Measurements from ENCODE around the gene COL18A1. TPM values are rescaled to one million over a fixed set of nuclear protein-coding genes. Genes with fewer than 3 reads are reported as not detected.

Gene COL18A1
- total RNA-seq, 1 experiment from 2014 or later: 3.4 TPM

GRCh38 chr21:45551316-45551715 is 146.4 kb downstream of the COL18A1 start:
- Mint-ChIP-seq H3K27me3 (ENCODE audit: insufficient read depth, unreplicated experiment) (no peaks in the 10 kb centered on the region), H3K27ac (ENCODE audit: low read depth, unreplicated experiment) (peak overlapping the region; percentile 92)

GRCh38 chr21:45551783-45552695 is 147.1 kb downstream of the COL18A1 start:
- Mint-ChIP-seq H3K36me3 (ENCODE audit: insufficient read depth, unreplicated experiment) (peaks cover 6% of the 10 kb centered on the region), H3K27ac (ENCODE audit: low read depth, unreplicated experiment) (peak overlapping the region; percentile 92), H3K4me1 (ENCODE audit: insufficient read depth, unreplicated experiment) (peaks cover 19% of the 10 kb centered on the region), H3K4me3 (ENCODE audit: unreplicated experiment) (no peak overlapping the region), H3K9me3 (ENCODE audit: unreplicated experiment) (no peaks in the 10 kb centered on the region), H3K27me3 (ENCODE audit: insufficient read depth, unreplicated experiment) (no peaks in the 10 kb centered on the region)
- ChIA-PET POLR2A (interaction anchor here (1.1 to 1.6 kb wide), 2 partner anchors 13 to 81 kb away, joined by 3 to 5 read pairs; no protein-coding TSS in a partner anchor), CTCF (interaction anchor here (0.6 to 1.2 kb wide), 4 partner anchors 72 to 410 kb away, joined by 3 to 5 read pairs (median 4); no protein-coding TSS in a partner anchor)
- no peak for DNase-seq (ENCODE audit: unreplicated experiment)
- intact Hi-C loops (cut with micrococcal nuclease): loop anchor here (5.0 kb wide), 1 partner anchor 330 kb away; no protein-coding TSS in a partner anchor
- no TSS peak for BruUV-seq (replicated peaks)
- TF ChIP-seq CTCF (IDR thresholded peaks at IDR 0.05; ENCODE audit: unreplicated experiment): no peak

More at GRCh38 chr21:45551316-45551715, 146.4 kb downstream of the COL18A1 start:
- no peak for TF ChIP-seq CTCF (IDR thresholded peaks at IDR 0.05; ENCODE audit: unreplicated experiment)
- no TSS peak for BruUV-seq (replicated peaks)
- intact Hi-C loops (cut with micrococcal nuclease): loop anchor here (5.0 kb wide), 1 partner anchor 331 kb away; no protein-coding TSS in a partner anchor
- peak; percentile 80 for DNase-seq (ENCODE audit: unreplicated experiment)
- Mint-ChIP-seq H3K4me3 (ENCODE audit: unreplicated experiment) (no peak overlapping the region), H3K9me3 (ENCODE audit: unreplicated experiment) (no peaks in the 10 kb centered on the region), H3K36me3 (ENCODE audit: insufficient read depth, unreplicated experiment) (peaks cover 6% of the 10 kb centered on the region), H3K4me1 (ENCODE audit: insufficient read depth, unreplicated experiment) (peaks cover 19% of the 10 kb centered on the region)
- ChIA-PET POLR2A (interaction anchor here (1.1 to 1.6 kb wide), 2 partner anchors 12 to 80 kb away, joined by 3 to 5 read pairs; no protein-coding TSS in a partner anchor), CTCF (interaction anchor here (0.7 to 1.2 kb wide), 2 partner anchors 46 to 410 kb away, joined by 4 to 5 read pairs; no protein-coding TSS in a partner anchor)

- Mint-ChIP-seq H3K4me1 (ENCODE audit: insufficient read depth, unreplicated experiment) (peaks cover 19% of the 10 kb centered on the region), H3K27me3 (ENCODE audit: insufficient read depth, unreplicated experiment) (no peaks in the 10 kb centered on the region), H3K4me3 (ENCODE audit: unreplicated experiment) (no peak overlapping the region), H3K9me3 (ENCODE audit: unreplicated experiment) (no peaks in the 10 kb centered on the region), H3K36me3 (ENCODE audit: insufficient read depth, unreplicated experiment) (peaks cover 6% of the 10 kb centered on the region), H3K27ac (ENCODE audit: low read depth, unreplicated experiment) (no peak overlapping the region)
- intact Hi-C loops (cut with micrococcal nuclease): loop anchor here (5.0 kb wide), 1 partner anchor 329 kb away; no protein-coding TSS in a partner anchor
- TF ChIP-seq CTCF (IDR thresholded peaks at IDR 0.05; ENCODE audit: unreplicated experiment): no peak
- POLR2A ChIA-PET: interaction anchor here (1.6 kb wide), 1 partner anchor 14 kb away, joined by 5 read pairs; no protein-coding TSS in a partner anchor
- DNase-seq (ENCODE audit: unreplicated experiment): no peak
- CTCF ChIA-PET: interaction anchor here (0.6 to 1.1 kb wide), 3 partner anchors 73 to 335 kb away, joined by 3 to 5 read pairs (median 3); no protein-coding TSS in a partner anchor
- no TSS peak for BruUV-seq (replicated peaks)
Observed at GRCh38 chr21:45552696-45553391, 147.9 kb downstream of the COL18A1 start.

All from MCF 10A (cell line).